Liver (tissue), 9 donors: ENCODE data around the gene TRMT44. TPM values are rescaled to one million over a fixed set of nuclear protein-coding genes. Genes with fewer than 3 reads are reported as not detected.

Source experiments
- DNase-seq: peaks from one replicate; pipeline ENCODE4 v3.0.0-alpha.2; 2017; ENCODE audit warnings: low spot score
- H3K27ac ChIP-seq, 2 donors: one replicate each; pipeline ENCODE4 v1.7.0; 2013; ENCODE audit warnings: inconsistent platforms in 2 of 2, low read length in 2 of 2, control low read depth in 1 of 2, low read depth in 1 of 2, mild to moderate bottlenecking in 1 of 2
- H3K27me3 ChIP-seq, 4 donors: one replicate each; pipeline versions ENCODE4 v1.6.1 to v1.7.0; 2013; ENCODE audit warnings: low read length in 3 of 4, inconsistent platforms in 1 of 4, mild to moderate bottlenecking in 1 of 4, moderate library complexity in 1 of 4; ENCODE audit not compliant: control insufficient read depth in 4 of 4, insufficient read depth in 4 of 4
- H3K36me3 ChIP-seq, 4 donors: one replicate each; pipeline versions ENCODE4 v1.6.1 to v1.7.0; 2013; ENCODE audit warnings: low read length in 3 of 4, mild to moderate bottlenecking in 3 of 4, low read depth in 1 of 4, moderate library complexity in 1 of 4; ENCODE audit not compliant: control insufficient read depth in 4 of 4, insufficient read depth in 3 of 4
- H3K4me1 ChIP-seq, 4 donors: one replicate each; pipeline versions ENCODE4 v1.6.1 to v1.7.0; 2013; ENCODE audit warnings: low read length in 3 of 4, mild to moderate bottlenecking in 3 of 4, moderate library complexity in 1 of 4; ENCODE audit not compliant: control insufficient read depth in 4 of 4, insufficient read depth in 4 of 4
- H3K4me3 ChIP-seq, 3 donors: one replicate each; pipeline versions ENCODE4 v1.6.1 to v1.7.0; 2013; ENCODE audit warnings: low read length in 3 of 3, control low read depth in 1 of 3, low read depth in 1 of 3, mild to moderate bottlenecking in 1 of 3
- H3K9ac ChIP-seq, 2 donors: one replicate each; pipeline ENCODE4 v1.7.0; 2013; ENCODE audit warnings: low read length in 2 of 2, mild to moderate bottlenecking in 2 of 2, moderate library complexity in 2 of 2, control low read depth in 1 of 2, low read depth in 1 of 2
- H3K9me3 ChIP-seq, 4 donors: one replicate each; pipeline versions ENCODE4 v1.6.1 to v1.7.0; 2013; ENCODE audit warnings: low read length in 3 of 4; ENCODE audit not compliant: control insufficient read depth in 4 of 4
- ATF3 ChIP-seq: IDR thresholded peaks from 2 replicates; pipeline ENCODE4 v1.6.1; 2016; ENCODE audit warnings: antibody characterized with exemption
- EGR1 ChIP-seq, 2 donors: IDR thresholded peaks; 2 replicates each; pipeline ENCODE4 v1.6.1; 2016 to 2018; ENCODE audit warnings: antibody characterized with exemption in 2 of 2, low read depth in 2 of 2
- FOXA1 ChIP-seq: IDR thresholded peaks from 2 replicates; pipeline ENCODE4 v1.6.1; 2016; ENCODE audit warnings: antibody characterized with exemption
- FOXA2 ChIP-seq: IDR thresholded peaks from 2 replicates; pipeline ENCODE4 v1.6.1; 2016; ENCODE audit warnings: antibody characterized with exemption
- GABPA ChIP-seq, 2 donors: IDR thresholded peaks in 1 of 2; conservative IDR thresholded peaks in 1 of 2; 2 replicates each; pipeline ENCODE4 v1.6.1; 2016; ENCODE audit warnings: antibody characterized with exemption in 2 of 2, mild to moderate bottlenecking in 1 of 2, moderate library complexity in 1 of 2
- HNF4A ChIP-seq, 2 donors: conservative IDR thresholded peaks; 2 replicates each; pipeline ENCODE4 v1.6.1; 2016; ENCODE audit warnings: antibody characterized with exemption in 2 of 2, mild to moderate bottlenecking in 2 of 2
- HNF4G ChIP-seq: IDR thresholded peaks from 2 replicates; pipeline ENCODE4 v1.6.1; 2016; ENCODE audit warnings: antibody characterized with exemption
- JUND ChIP-seq, 2 donors: IDR thresholded peaks; 2 replicates each; pipeline ENCODE4 v1.6.1; 2016; ENCODE audit warnings: antibody characterized with exemption in 2 of 2
- MAX ChIP-seq: IDR thresholded peaks from 2 replicates; pipeline ENCODE4 v1.6.1; 2016; ENCODE audit warnings: antibody characterized with exemption
- NR2F2 ChIP-seq: IDR thresholded peaks from 2 replicates; pipeline ENCODE4 v1.6.1; 2016; ENCODE audit warnings: antibody characterized with exemption
- RAD21 ChIP-seq, 2 donors: IDR thresholded peaks; 2 replicates each; pipeline ENCODE4 v1.6.1; 2016; ENCODE audit warnings: antibody characterized with exemption in 2 of 2, mild to moderate bottlenecking in 2 of 2
- RXRA ChIP-seq, 2 donors: IDR thresholded peaks; 2 replicates each; pipeline ENCODE4 v1.6.1; 2017 to 2018; ENCODE audit warnings: antibody characterized with exemption in 2 of 2, mild to moderate bottlenecking in 1 of 2
- SP1 ChIP-seq: IDR thresholded peaks from 2 replicates; pipeline ENCODE4 v1.6.1; 2018; ENCODE audit warnings: antibody characterized with exemption, mild to moderate bottlenecking
- TAF1 ChIP-seq: conservative IDR thresholded peaks from 2 replicates; pipeline ENCODE4 v1.6.1; 2016; ENCODE audit warnings: antibody characterized with exemption, mild to moderate bottlenecking
- YY1 ChIP-seq: IDR thresholded peaks from 2 replicates; pipeline ENCODE4 v1.6.1; 2016; ENCODE audit warnings: antibody characterized with exemption, mild to moderate bottlenecking
- ZBTB33 ChIP-seq: IDR thresholded peaks from 2 replicates; pipeline ENCODE4 v1.6.1; 2016; ENCODE audit warnings: antibody characterized with exemption
- WGBS: extraction: QIAGEN DNeasy Blood & Tissue Kit; methylation state at CpG from one replicate; pipeline ENCODE4 v1.1.7; 2013; 5-methylcytosine and 5-hydroxymethylcytosine counted together
- polyA plus RNA-seq, 2 donors: library from polyadenylated mRNA; stranded (reverse) in 1 of 2; unstranded in 1 of 2; fragments of 200-250 nt in 1 of 2; fragments of >200 nt in 1 of 2; fragmentation: Nextera tagmentation in 1 of 2; extraction: Ambion mirVana in 1 of 2; gene quantifications; one replicate each; pipeline versions ENCODE4 v1.2.1 to v1.2.3, GENCODE V29; 2013 to 2015
- total RNA-seq, 2 donors: library from RNA; depleted of rRNA; stranded (reverse); fragments of >200 nt; gene quantifications; one replicate each; pipeline ENCODE4 v1.2.3, GENCODE V29; 2014
- TF ChIP-seq, protein P1 (sequence below): fragments of 150-350 bp; IDR thresholded peaks from 2 replicates; pipeline ENCODE4 v1.5.1; 2017; ENCODE audit warnings: improper control_type of control experiment, low read depth, low read length; ENCODE audit not compliant: missing input control
- TF ChIP-seq, protein P2 (sequence below): IDR thresholded peaks from 2 replicates; pipeline ENCODE4 v1.6.1; 2016; ENCODE audit warnings: antibody characterized with exemption, mild to moderate bottlenecking
- donor health status: healthy.
- donor health status: healthy.
- donor health status: healthy.
- donor health status: healthy.
- donor health status: healthy.

TRMT44 gene
- total and polyA plus RNA-seq, 4 donors = 3.0 to 16.0 (median 5.7) TPM

DNA sequence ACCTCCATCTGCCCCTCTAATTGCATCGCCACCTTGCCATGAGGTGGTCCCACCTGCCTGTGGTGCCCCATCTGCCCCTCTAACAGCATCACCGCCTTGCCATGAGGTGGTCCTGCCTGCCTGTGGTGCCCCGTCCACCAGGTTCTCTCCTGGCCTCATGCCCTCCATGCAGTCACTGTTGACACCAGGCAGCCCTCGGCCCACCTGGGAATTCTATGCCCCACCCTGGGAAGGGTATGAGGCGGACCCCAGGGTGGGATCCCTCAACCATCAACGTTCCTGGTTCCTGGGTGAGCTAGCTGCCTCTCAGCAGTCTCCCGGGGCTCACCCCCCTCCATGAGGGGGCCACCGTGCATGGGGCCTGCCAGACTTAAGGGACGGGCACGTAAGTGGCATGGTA is 38.9 kb upstream of the TRMT44 start:
- DNase-seq = no peak
- no peak overlapping the region for H3K9ac ChIP-seq
- H3K27ac ChIP-seq = no peak overlapping the region
- H3K36me3 ChIP-seq = peaks cover 2 to 30% (median 10%) of the 10 kb centered on the region in 4 donors
- 94% methylated on average over 10 of the region's 10 CpGs for WGBS
- no peak overlapping the region for H3K4me3 ChIP-seq
- no peaks in the 10 kb centered on the region for H3K4me1 ChIP-seq
- no peaks in the 10 kb centered on the region for H3K27me3 ChIP-seq
- no peaks in the 10 kb centered on the region for H3K9me3 ChIP-seq
- no peak for TF ChIP-seq YY1

DNA sequence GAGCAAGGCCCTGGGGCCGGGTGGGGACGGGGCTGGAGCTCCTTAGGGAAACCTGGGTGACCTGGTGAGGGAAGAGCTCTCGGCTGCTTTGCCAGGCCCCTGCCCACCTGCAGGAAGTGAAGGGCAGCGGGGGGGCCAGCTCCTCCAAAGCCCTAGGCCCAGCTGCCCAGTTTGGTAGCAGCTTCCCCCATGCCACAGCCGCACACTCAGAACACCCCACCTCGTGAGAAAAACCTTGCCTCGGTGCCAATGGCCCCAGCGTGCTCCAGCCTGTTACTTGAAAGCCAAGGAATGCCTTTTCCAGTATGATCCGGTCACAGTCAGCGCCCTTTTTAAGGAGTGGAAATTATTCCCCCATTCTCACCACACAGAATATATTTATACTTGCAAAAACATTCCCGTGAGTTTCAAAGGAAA is 38.4 kb upstream of the TRMT44 start:
- no peak for DNase-seq
- Histone ChIP-seq H3K4me1 (no peaks in the 10 kb centered on the region), H3K9me3 (no peaks in the 10 kb centered on the region), H3K9ac (no peak overlapping the region), H3K4me3 (no peak overlapping the region), H3K27me3 (no peaks in the 10 kb centered on the region), H3K36me3 (peaks cover 2 to 27% (median 10%) of the 10 kb centered on the region in 4 donors), H3K27ac (no peak overlapping the region)
- no peak for TF ChIP-seq HNF4G
- no peak for TF ChIP-seq RXRA (IDR thresholded peaks at IDR 0.05)
- TF ChIP-seq GABPA (IDR thresholded peaks at IDR 0.05 in 1 of 2, conservative IDR thresholded peaks at IDR 0.05 in 1 of 2) = no peak
- TF ChIP-seq FOXA1 = no peak
- no peak for TF ChIP-seq ATF3
- TF ChIP-seq RAD21 (IDR thresholded peaks at IDR 0.05) = no peak
- TF ChIP-seq, protein P1, sequence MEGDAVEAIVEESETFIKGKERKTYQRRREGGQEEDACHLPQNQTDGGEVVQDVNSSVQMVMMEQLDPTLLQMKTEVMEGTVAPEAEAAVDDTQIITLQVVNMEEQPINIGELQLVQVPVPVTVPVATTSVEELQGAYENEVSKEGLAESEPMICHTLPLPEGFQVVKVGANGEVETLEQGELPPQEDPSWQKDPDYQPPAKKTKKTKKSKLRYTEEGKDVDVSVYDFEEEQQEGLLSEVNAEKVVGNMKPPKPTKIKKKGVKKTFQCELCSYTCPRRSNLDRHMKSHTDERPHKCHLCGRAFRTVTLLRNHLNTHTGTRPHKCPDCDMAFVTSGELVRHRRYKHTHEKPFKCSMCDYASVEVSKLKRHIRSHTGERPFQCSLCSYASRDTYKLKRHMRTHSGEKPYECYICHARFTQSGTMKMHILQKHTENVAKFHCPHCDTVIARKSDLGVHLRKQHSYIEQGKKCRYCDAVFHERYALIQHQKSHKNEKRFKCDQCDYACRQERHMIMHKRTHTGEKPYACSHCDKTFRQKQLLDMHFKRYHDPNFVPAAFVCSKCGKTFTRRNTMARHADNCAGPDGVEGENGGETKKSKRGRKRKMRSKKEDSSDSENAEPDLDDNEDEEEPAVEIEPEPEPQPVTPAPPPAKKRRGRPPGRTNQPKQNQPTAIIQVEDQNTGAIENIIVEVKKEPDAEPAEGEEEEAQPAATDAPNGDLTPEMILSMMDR = no peak
- TF ChIP-seq EGR1 (IDR thresholded peaks at IDR 0.05; ENCODE audit: low read depth in 2 of 2) = no peak
- no peak for TF ChIP-seq HNF4A (conservative IDR thresholded peaks at IDR 0.05)
- TF ChIP-seq TAF1 = no peak
- no peak for TF ChIP-seq ZBTB33
- no peak for TF ChIP-seq SP1
- TF ChIP-seq JUND (IDR thresholded peaks at IDR 0.05) = no peak
- TF ChIP-seq NR2F2 = no peak
- TF ChIP-seq FOXA2 = no peak
- TF ChIP-seq MAX = no peak
- TF ChIP-seq, protein P2, sequence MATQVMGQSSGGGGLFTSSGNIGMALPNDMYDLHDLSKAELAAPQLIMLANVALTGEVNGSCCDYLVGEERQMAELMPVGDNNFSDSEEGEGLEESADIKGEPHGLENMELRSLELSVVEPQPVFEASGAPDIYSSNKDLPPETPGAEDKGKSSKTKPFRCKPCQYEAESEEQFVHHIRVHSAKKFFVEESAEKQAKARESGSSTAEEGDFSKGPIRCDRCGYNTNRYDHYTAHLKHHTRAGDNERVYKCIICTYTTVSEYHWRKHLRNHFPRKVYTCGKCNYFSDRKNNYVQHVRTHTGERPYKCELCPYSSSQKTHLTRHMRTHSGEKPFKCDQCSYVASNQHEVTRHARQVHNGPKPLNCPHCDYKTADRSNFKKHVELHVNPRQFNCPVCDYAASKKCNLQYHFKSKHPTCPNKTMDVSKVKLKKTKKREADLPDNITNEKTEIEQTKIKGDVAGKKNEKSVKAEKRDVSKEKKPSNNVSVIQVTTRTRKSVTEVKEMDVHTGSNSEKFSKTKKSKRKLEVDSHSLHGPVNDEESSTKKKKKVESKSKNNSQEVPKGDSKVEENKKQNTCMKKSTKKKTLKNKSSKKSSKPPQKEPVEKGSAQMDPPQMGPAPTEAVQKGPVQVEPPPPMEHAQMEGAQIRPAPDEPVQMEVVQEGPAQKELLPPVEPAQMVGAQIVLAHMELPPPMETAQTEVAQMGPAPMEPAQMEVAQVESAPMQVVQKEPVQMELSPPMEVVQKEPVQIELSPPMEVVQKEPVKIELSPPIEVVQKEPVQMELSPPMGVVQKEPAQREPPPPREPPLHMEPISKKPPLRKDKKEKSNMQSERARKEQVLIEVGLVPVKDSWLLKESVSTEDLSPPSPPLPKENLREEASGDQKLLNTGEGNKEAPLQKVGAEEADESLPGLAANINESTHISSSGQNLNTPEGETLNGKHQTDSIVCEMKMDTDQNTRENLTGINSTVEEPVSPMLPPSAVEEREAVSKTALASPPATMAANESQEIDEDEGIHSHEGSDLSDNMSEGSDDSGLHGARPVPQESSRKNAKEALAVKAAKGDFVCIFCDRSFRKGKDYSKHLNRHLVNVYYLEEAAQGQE = no peak
- no peak for TF ChIP-seq YY1
- 82% methylated on average over 11 of the region's 11 CpGs for WGBS
